SK-N-SH (cell line): ENCODE measurements around the gene ZRANB2.

ENCODE experiments used
- EP300 ChIP-seq, 2 experiments: IDR thresholded peaks; 2 replicates each; pipeline versions ENCODE4 v1.4.0 to v1.6.1; 2012; ENCODE audit warnings: borderline replicate concordance in 1 of 2, low read depth in 1 of 2, low read length in 1 of 2
- FOXM1 ChIP-seq: IDR thresholded peaks from 2 replicates; pipeline ENCODE4 v1.4.0; 2012; ENCODE audit warnings: low read depth, mild to moderate bottlenecking
- IRF3 ChIP-seq: fragments of 150-350 bp; IDR thresholded peaks from 2 replicates; pipeline ENCODE4 v1.6.1; 2016; ENCODE audit warnings: mild to moderate bottlenecking, low read depth, low read length
- MAX ChIP-seq: IDR thresholded peaks from 2 replicates; pipeline ENCODE4 v1.4.0; 2012; ENCODE audit warnings: low read depth
- POLR2AphosphoS5 ChIP-seq: IDR thresholded peaks from 2 replicates; pipeline ENCODE4 v1.6.1; 2012; ENCODE audit warnings: low read depth, low read length
- RCOR1 ChIP-seq: fragments of 150-350 bp; IDR thresholded peaks from 2 replicates; pipeline ENCODE4 v1.6.1; 2017; ENCODE audit warnings: antibody characterized with exemption, low read length
- RXRA ChIP-seq: IDR thresholded peaks from 2 replicates; pipeline ENCODE4 v1.4.0; 2012; ENCODE audit warnings: low read depth, mild to moderate bottlenecking, borderline replicate concordance
- SMC3 ChIP-seq: IDR thresholded peaks from 2 replicates; pipeline ENCODE4 v1.6.1; 2012; ENCODE audit warnings: low read depth, low read length, improper control_type of control experiment
- TEAD4 ChIP-seq: IDR thresholded peaks from 2 replicates; pipeline ENCODE4 v1.4.0; 2012; ENCODE audit warnings: mild to moderate bottlenecking, borderline replicate concordance; ENCODE audit not compliant: insufficient read depth
- YY1 ChIP-seq: IDR thresholded peaks from 2 replicates; pipeline ENCODE4 v1.4.0; 2012; ENCODE audit warnings: low read depth, mild to moderate bottlenecking
- TF ChIP-seq, protein P1 (sequence below): fragments of 150-350 bp; IDR thresholded peaks from 2 replicates; pipeline ENCODE4 v1.6.1; 2017; ENCODE audit warnings: antibody characterized with exemption, low read length, low read depth, borderline replicate concordance
- TF ChIP-seq, protein P2 (sequence below): fragments of 200-600 bp; sonication (generic); IDR thresholded peaks from 2 replicates; pipeline ENCODE4 v1.6.1; 2017; ENCODE audit warnings: antibody characterized with exemption, mild to moderate bottlenecking, moderate library complexity

DNA sequence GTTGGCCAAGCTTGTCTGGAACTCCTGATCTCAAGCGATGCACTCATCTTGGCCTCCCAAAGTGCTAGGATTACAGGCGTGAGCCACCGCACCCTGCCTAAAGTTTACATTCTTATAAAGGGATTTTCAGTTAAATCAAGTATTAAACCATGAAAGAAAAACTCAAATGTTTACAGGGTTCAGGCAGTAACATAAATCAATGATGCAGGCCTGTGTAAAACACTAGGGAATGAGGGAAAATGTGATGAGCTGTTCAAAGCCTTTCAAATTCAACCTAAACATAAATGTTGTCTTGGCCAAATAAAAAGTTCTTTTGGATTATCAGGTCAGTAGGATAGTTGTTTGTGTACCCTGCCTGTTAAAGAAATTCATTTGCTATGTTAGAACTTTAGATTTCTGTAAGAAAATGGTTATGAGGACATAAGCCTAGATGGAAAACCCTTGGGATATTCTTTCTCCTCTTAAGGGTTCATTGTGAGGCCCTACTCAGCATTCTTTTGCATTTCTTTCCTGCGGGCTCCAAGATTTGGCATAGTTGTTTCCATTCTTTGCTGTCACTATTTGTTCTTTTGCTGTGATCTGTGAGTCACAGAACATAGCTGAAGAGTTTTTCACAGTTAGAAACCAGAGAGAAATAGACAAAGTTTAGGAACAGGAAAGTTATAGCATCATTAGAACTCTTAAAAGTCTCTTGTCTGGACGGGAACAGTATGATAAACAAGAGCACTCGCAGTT, 8.9 kb upstream of the ZRANB2 start:
- TF ChIP-seq IRF3: no peak
- TF ChIP-seq TEAD4: no peak
- TF ChIP-seq YY1: no peak
- no peak for TF ChIP-seq EP300 (IDR thresholded peaks at IDR 0.05; ENCODE audit: borderline replicate concordance in 1 of 2, low read depth in 1 of 2, low read length in 1 of 2)
- TF ChIP-seq, protein P1, sequence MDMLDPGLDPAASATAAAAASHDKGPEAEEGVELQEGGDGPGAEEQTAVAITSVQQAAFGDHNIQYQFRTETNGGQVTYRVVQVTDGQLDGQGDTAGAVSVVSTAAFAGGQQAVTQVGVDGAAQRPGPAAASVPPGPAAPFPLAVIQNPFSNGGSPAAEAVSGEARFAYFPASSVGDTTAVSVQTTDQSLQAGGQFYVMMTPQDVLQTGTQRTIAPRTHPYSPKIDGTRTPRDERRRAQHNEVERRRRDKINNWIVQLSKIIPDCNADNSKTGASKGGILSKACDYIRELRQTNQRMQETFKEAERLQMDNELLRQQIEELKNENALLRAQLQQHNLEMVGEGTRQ: no peak
- no peak for TF ChIP-seq RXRA
- TF ChIP-seq, protein P2, sequence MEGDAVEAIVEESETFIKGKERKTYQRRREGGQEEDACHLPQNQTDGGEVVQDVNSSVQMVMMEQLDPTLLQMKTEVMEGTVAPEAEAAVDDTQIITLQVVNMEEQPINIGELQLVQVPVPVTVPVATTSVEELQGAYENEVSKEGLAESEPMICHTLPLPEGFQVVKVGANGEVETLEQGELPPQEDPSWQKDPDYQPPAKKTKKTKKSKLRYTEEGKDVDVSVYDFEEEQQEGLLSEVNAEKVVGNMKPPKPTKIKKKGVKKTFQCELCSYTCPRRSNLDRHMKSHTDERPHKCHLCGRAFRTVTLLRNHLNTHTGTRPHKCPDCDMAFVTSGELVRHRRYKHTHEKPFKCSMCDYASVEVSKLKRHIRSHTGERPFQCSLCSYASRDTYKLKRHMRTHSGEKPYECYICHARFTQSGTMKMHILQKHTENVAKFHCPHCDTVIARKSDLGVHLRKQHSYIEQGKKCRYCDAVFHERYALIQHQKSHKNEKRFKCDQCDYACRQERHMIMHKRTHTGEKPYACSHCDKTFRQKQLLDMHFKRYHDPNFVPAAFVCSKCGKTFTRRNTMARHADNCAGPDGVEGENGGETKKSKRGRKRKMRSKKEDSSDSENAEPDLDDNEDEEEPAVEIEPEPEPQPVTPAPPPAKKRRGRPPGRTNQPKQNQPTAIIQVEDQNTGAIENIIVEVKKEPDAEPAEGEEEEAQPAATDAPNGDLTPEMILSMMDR: no peak
- no peak for TF ChIP-seq MAX
- TF ChIP-seq POLR2AphosphoS5: no peak
- TF ChIP-seq RCOR1: no peak
- no peak for TF ChIP-seq SMC3
- TF ChIP-seq FOXM1: no peak
